Stimulated activated CD4-positive, alpha-beta T cell treated with anti-CD3 and anti-CD28 coated beads, Interleukin-2, amount 100 ng/mL, for 48 hours (primary cell): Measurements from ENCODE around the gene RAB6B.

Experiments used
- DNase-seq, 2 donors: peaks; one replicate each; pipeline ENCODE4 v3.0.0-alpha.2; 2020

The RAB6B gene

GRCh38 chr3:133930341-133930933 lies 34.8 kb upstream of the RAB6B start:
- DNase-seq, result no peak

GRCh38 chr3:133928903-133929607 lies 33.4 kb upstream of the RAB6B start:
- DNase-seq, result no peak

- no peak for DNase-seq
Measured at GRCh38 chr3:133928136-133928893, 32.6 kb upstream of the RAB6B start.

GRCh38 chr3:133927540-133928066 lies 31.9 kb upstream of the RAB6B start:
- peak; percentile 52 to 70 for DNase-seq

- no peak for DNase-seq
Measured at GRCh38 chr3:133926736-133927539, 31.3 kb upstream of the RAB6B start.

GRCh38 chr3:133925960-133926735 lies 30.5 kb upstream of the RAB6B start:
- no peak for DNase-seq

- DNase-seq, result no peak
Measured at GRCh38 chr3:133924041-133924440, 28.4 kb upstream of the RAB6B start.

- no peak for DNase-seq
Measured at GRCh38 chr3:133921592-133921991, 25.9 kb upstream of the RAB6B start.

- no peak for DNase-seq
Measured at GRCh38 chr3:133917144-133917543, 21.5 kb upstream of the RAB6B start.

GRCh38 chr3:133915685-133916658 lies 20.3 kb upstream of the RAB6B start:
- no peak for DNase-seq

- DNase-seq, result no peak
Measured at GRCh38 chr3:133914839-133915600, 19.3 kb upstream of the RAB6B start.

- DNase-seq, result no peak
Measured at GRCh38 chr3:133910422-133910821, 14.7 kb upstream of the RAB6B start.

- DNase-seq, result no peak
Measured at GRCh38 chr3:133905376-133905775, 9.7 kb upstream of the RAB6B start.

GRCh38 chr3:133901847-133902246 lies 6.2 kb upstream of the RAB6B start:
- DNase-seq, result no peak

- no peak for DNase-seq
Measured at GRCh38 chr3:133901083-133901482, 5.4 kb upstream of the RAB6B start.

GRCh38 chr3:133899311-133899710 lies 3.6 kb upstream of the RAB6B start:
- DNase-seq, result no peak

- no peak for DNase-seq
Measured at GRCh38 chr3:133897547-133897946, 1.9 kb upstream of the RAB6B start.

- DNase-seq, result no peak
Measured at GRCh38 chr3:133896002-133896761, 500 bp upstream of the RAB6B start.
